Measurements from ENCODE around the gene ZBTB44.

The ZBTB44 gene

DNA sequence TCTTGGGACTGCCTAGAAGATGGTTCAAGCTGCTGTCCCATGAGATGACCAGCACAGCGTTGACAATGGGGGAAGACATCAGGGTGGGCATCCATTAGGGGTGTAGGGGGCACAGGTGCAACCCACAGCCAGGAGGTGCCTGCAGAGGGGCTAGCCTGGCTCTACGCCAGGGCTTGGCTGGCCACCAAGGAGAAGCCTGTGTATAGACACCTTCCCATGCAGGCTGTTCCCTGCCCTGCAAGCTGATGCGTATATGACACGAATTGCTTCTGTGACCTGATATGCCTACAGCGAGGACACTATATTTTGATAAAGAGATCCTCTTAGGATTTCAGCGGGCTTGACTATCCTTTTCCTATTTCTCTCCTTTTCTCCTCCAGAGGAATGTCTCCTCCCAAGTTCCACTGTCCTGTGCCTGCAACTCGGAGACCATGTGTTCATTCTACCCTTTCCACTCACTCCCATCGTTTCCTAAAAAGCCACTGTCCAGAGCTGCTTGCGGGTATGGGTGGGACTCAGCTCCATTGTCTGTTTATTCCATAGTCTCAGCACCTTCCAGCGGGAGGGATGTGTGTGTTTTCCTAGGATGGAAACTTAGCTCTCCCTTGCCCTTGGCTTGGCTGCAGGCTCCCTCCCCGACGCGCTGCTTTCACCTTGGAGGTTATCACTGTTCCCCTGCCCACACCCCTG, 99.0 kb downstream of the ZBTB44 start:
- TF ChIP-seq EZH2 (IDR thresholded peaks at IDR 0.05) (no peak), FOXP2 (optimal IDR thresholded peaks at IDR 0.05; ENCODE audit: control extremely low read depth, extremely low read length, insufficient read depth) (no peak), POLR2AphosphoS5 (IDR thresholded peaks at IDR 0.05; ENCODE audit: borderline replicate concordance, low read depth, low read length) (no peak)

DNA sequence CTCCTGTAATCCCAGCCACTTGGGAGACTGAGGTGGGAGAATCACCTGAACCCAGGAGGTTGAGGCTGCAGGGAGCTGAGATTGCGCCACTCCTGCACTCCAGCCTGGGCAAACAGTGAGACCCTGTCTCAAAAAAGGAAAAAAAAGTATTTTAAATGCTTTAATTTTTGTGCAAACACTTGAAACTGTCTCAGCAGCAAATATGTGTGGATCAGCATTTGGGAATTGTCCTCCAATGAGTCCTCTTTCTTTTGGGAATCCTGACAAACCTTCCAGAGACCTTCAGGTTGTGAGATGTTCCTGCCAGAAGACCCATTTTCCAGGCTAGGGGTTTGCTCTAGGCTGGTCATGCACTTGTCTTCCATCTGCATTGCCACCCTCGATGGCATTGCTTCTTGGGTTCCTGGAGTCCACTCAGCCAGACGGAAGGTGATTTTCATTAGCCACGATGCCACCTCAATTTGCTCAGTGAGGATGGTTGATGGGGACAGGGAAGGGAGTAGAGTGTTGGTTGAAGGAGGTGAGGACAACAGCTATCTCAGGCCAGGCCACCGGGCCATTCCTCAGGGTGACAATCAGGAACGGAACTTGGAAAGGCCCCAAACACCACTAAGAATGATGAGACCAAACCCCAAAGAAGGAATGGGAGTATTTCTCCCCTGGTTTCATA, 99.7 kb downstream of the ZBTB44 start:
- H3K4me3 ChIP-seq: no peak overlapping the region
- no peaks in the 10 kb centered on the region for H3K36me3 ChIP-seq (ENCODE audit: insufficient read depth, low read length)
- no peak for DNase-seq (ENCODE audit: low read depth, low spot score)
- H3K9me3 ChIP-seq (ENCODE audit: low read depth, low read length): no peaks in the 10 kb centered on the region
- no peak overlapping the region for H3K27ac ChIP-seq
- H3K9ac ChIP-seq (ENCODE audit: insufficient read length): no peak overlapping the region
- TF ChIP-seq EZH2 (IDR thresholded peaks at IDR 0.05): no peak

More for the DNA sequence above, 99.0 kb downstream of the ZBTB44 start:
- DNase-seq (ENCODE audit: low read depth, low spot score): no peak
- Histone ChIP-seq H3K27ac (no peak overlapping the region), H3K4me3 (no peak overlapping the region), H3K36me3 (ENCODE audit: insufficient read depth, low read length) (no peaks in the 10 kb centered on the region), H3K9me3 (ENCODE audit: low read depth, low read length) (no peaks in the 10 kb centered on the region), H3K9ac (ENCODE audit: insufficient read length) (no peak overlapping the region)

DNA sequence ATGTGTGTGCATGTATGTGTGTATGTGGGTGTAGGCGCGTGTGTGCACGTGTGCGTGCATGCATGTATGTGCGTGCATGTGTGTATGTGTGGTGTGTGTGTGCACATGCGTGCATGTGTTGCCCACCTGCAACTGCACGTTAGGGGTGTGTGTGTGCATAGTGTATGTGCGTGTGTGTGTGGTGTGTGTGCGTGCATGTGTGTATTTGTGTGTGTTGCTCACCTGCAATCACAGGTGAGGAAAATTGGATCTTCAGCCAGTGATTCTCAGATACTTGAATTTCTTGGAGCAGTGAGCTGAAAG, 100.8 kb downstream of the ZBTB44 start:
- no peak for DNase-seq (ENCODE audit: low read depth, low spot score)
- H3K4me3 ChIP-seq: no peak overlapping the region
- TF ChIP-seq FOXP2 (optimal IDR thresholded peaks at IDR 0.05; ENCODE audit: control extremely low read depth, extremely low read length, insufficient read depth): no peak
- TF ChIP-seq POLR2AphosphoS5 (IDR thresholded peaks at IDR 0.05; ENCODE audit: borderline replicate concordance, low read depth, low read length): no peak
- TF ChIP-seq EZH2 (IDR thresholded peaks at IDR 0.05): no peak
- H3K9ac ChIP-seq (ENCODE audit: insufficient read length): no peak overlapping the region
- H3K9me3 ChIP-seq (ENCODE audit: low read depth, low read length): no peaks in the 10 kb centered on the region
- H3K36me3 ChIP-seq (ENCODE audit: insufficient read depth, low read length): no peaks in the 10 kb centered on the region
- H3K27ac ChIP-seq: no peak overlapping the region

DNA sequence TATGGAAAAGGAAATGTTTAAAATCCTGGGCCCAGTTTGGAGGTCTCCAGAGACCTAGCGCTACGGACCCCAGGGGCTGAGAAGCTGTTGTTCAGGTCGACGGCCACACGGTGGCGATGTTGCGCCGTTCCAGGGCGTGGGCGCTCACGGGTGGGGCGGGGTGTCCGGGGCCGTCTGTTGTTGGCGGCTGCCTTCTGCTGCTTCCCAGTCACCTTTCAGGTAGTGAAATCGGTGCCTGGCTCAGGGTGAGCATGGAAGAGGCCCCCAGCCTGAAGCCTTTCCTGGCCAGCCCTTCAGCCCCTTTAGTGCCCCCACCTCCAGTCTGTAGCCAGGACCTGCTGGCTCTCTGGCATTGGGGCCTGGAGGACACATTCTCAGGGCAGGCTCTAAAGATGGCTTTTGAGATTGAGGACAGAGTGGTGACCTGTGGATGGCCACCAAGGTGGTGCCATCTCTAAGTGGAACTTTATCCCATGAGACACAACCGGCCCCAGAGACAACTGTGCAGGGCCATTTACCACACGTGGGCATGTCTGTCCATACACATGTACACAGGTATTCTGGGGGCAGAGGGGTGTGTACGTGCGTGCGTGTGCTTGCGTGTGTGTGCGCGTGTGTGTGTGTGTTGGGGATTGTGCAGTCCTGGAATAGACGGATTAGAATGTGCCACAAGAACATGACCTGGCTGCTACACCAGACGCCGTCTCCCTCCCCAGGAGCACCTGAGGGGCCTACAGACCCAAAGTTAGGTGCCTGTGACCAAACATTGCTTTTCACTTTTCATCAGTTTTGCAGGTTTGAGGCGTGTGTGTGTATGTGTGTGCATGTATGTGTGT, 101.4 kb downstream of the ZBTB44 start:
- no peak overlapping the region for H3K9ac ChIP-seq (ENCODE audit: insufficient read length)
- no peaks in the 10 kb centered on the region for H3K9me3 ChIP-seq (ENCODE audit: low read depth, low read length)
- TF ChIP-seq EZH2 (IDR thresholded peaks at IDR 0.05) (no peak), POLR2AphosphoS5 (IDR thresholded peaks at IDR 0.05; ENCODE audit: borderline replicate concordance, low read depth, low read length) (no peak), FOXP2 (optimal IDR thresholded peaks at IDR 0.05; ENCODE audit: control extremely low read depth, extremely low read length, insufficient read depth) (no peak)
- H3K36me3 ChIP-seq (ENCODE audit: insufficient read depth, low read length): no peaks in the 10 kb centered on the region
- no peak overlapping the region for H3K4me3 ChIP-seq
- no peak for DNase-seq (ENCODE audit: low read depth, low spot score)
- no peak overlapping the region for H3K27ac ChIP-seq

DNA sequence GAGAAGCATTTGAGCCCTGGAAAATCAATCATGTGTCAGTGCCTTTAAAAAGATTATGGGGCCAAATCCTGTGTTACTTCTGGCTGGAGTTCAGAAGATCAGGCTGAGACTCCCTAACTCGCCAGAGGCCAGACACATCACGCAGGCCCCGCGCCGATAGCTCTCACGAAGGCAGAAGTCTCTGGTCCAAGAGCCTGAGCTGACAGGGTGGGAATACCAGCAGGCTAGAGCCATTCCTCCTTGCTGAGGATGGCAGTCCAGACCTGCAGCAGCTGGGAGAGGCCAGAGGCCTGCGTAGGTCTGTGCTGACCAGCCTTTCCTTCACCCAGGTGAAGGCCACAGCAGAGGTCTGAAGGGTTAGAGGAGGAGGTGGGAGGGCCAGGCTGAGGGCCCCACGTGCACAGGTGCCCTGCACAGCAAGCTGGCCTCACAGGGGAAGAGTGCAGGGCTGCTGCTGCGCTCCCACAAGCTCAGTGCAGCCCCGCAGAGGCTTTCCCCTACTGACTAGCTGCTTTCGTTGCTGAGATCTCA, 102.2 kb downstream of the ZBTB44 start:
- H3K36me3 ChIP-seq (ENCODE audit: insufficient read depth, low read length): no peaks in the 10 kb centered on the region
- no peak overlapping the region for H3K27ac ChIP-seq
- DNase-seq (ENCODE audit: low read depth, low spot score): no peak
- H3K4me3 ChIP-seq: no peak overlapping the region
- TF ChIP-seq EZH2 (IDR thresholded peaks at IDR 0.05): no peak
- TF ChIP-seq POLR2AphosphoS5 (IDR thresholded peaks at IDR 0.05; ENCODE audit: borderline replicate concordance, low read depth, low read length): no peak
- TF ChIP-seq FOXP2 (optimal IDR thresholded peaks at IDR 0.05; ENCODE audit: control extremely low read depth, extremely low read length, insufficient read depth): no peak
- no peaks in the 10 kb centered on the region for H3K9me3 ChIP-seq (ENCODE audit: low read depth, low read length)
- H3K9ac ChIP-seq (ENCODE audit: insufficient read length): no peak overlapping the region

DNA sequence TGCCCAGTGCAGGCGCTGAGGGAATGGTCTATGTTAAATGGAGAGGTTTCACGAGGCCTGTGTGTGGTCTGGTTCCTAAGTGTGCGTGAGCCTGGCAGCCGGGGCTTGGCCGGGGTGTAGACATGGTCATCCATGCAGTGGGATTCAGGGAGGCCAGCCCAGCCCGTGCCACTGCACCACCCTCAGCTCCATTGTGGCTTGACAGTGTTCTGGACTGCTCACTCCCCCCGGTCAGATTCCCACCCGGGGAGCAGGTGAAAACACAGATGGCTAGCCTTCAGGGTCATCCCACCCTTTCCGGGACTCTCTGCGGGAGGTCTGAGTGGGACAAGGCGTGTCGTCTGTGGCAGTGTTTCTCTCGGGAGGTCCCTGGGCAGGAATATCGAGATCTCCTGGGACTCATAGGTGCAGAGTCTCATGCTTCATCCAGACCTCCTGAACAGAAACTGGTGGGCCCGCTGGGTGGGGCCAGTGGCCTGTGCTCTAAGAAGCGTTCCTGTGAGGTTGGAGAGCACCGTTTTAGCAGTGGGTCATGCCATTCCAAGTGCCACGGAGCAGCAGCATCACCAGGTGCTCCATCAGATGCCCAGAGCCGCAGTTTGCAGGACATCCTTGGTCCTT, 102.8 kb downstream of the ZBTB44 start:
- no peaks in the 10 kb centered on the region for H3K9me3 ChIP-seq (ENCODE audit: low read depth, low read length)
- no peak overlapping the region for H3K9ac ChIP-seq (ENCODE audit: insufficient read length)
- no peak overlapping the region for H3K27ac ChIP-seq
- H3K4me3 ChIP-seq: no peak overlapping the region
- TF ChIP-seq POLR2AphosphoS5 (IDR thresholded peaks at IDR 0.05; ENCODE audit: borderline replicate concordance, low read depth, low read length) (no peak), FOXP2 (optimal IDR thresholded peaks at IDR 0.05; ENCODE audit: control extremely low read depth, extremely low read length, insufficient read depth) (no peak), EZH2 (IDR thresholded peaks at IDR 0.05) (no peak)
- DNase-seq (ENCODE audit: low read depth, low spot score): no peak
- no peaks in the 10 kb centered on the region for H3K36me3 ChIP-seq (ENCODE audit: insufficient read depth, low read length)

DNA sequence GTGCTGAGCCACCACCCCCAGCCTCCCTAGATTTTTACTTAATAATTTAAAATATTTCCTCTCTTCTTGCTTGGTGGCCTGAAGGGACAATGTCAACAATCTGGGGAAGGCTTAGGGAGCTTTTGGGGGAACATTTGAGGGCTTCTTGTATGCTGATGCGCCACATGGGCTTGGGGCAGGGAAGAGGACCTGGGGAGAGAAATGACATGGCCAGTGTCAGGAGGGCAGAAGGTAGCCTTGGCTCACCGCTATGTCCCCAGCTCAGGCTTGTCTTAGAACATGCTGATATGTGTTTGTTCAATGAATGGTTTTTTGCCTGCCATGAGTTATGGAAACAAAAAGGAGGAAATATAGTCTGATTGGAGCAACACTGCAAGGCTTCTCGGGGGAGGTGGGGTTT, 103.6 kb downstream of the ZBTB44 start:
- Histone ChIP-seq H3K36me3 (ENCODE audit: insufficient read depth, low read length) (no peaks in the 10 kb centered on the region), H3K9me3 (ENCODE audit: low read depth, low read length) (no peaks in the 10 kb centered on the region), H3K9ac (ENCODE audit: insufficient read length) (no peak overlapping the region), H3K27ac (no peak overlapping the region), H3K4me3 (no peak overlapping the region)
- TF ChIP-seq EZH2 (IDR thresholded peaks at IDR 0.05) (no peak), FOXP2 (optimal IDR thresholded peaks at IDR 0.05; ENCODE audit: control extremely low read depth, extremely low read length, insufficient read depth) (no peak), POLR2AphosphoS5 (IDR thresholded peaks at IDR 0.05; ENCODE audit: borderline replicate concordance, low read depth, low read length) (no peak)
- DNase-seq (ENCODE audit: low read depth, low spot score): no peak
